Upper lobe of left lung (tissue), 4 donors: ENCODE data around the gene KATNB1.

Experiments used
- CTCF ChIP-seq, 6 experiments: fragments of 450-650 bp in 4 of 6; fragments of 200-600 bp in 2 of 6; sonication (generic) in 2 of 6; IDR thresholded peaks; one replicate each; pipeline ENCODE4 v1.5.1; 2016 to 2019; ENCODE audit warnings: antibody characterized with exemption in 6 of 6
- EP300 ChIP-seq, 4 donors: sonication (generic); formaldehyde crosslinking; IDR thresholded peaks; one replicate each; pipeline ENCODE4 v1.5.1; 2017; ENCODE audit warnings: antibody characterized with exemption in 4 of 4, control low read depth in 2 of 4
- POLR2AphosphoS5 ChIP-seq, 2 donors: sonication (generic); formaldehyde crosslinking; IDR thresholded peaks; one replicate each; pipeline ENCODE4 v1.5.1; 2017; ENCODE audit warnings: antibody characterized with exemption in 2 of 2

GRCh38 chr16:57764006-57764340 is 28.4 kb downstream of the KATNB1 start:
- no peak for TF ChIP-seq CTCF (IDR thresholded peaks at IDR 0.05)
- no peak for TF ChIP-seq EP300 (IDR thresholded peaks at IDR 0.05)
- no peak for TF ChIP-seq POLR2AphosphoS5 (IDR thresholded peaks at IDR 0.05)
